KMS-11 (cell line): ENCODE results near the gene DPH7.

Experiments
- H2AFZ ChIP-seq: fragments of 200-600 bp; sonication (generic); 2 replicates; pipeline ENCODE4 v1.6.1; 2016; ENCODE audit warnings: antibody characterized with exemption, mixed run types, low read depth
- H3K27ac ChIP-seq: fragments of 200-600 bp; sonication (generic); 2 replicates; pipeline ENCODE4 v1.6.1; 2016; ENCODE audit warnings: mild to moderate bottlenecking, mixed run types
- H3K27me3 ChIP-seq: fragments of 200-600 bp; sonication (generic); 2 replicates; pipeline ENCODE4 v1.6.1; 2017; ENCODE audit warnings: mild to moderate bottlenecking, low read depth, mixed run types, moderate library complexity; ENCODE audit not compliant: insufficient read depth
- H3K36me3 ChIP-seq: fragments of 200-600 bp; sonication (generic); 2 replicates; pipeline ENCODE4 v1.6.1; 2017; ENCODE audit warnings: mild to moderate bottlenecking, mixed run types; ENCODE audit not compliant: insufficient read depth
- H3K4me1 ChIP-seq: fragments of 200-600 bp; sonication (generic); 2 replicates; pipeline ENCODE4 v1.6.1; 2016; ENCODE audit warnings: mild to moderate bottlenecking, low read depth, mixed run types; ENCODE audit not compliant: poor library complexity, severe bottlenecking
- H3K4me2 ChIP-seq: fragments of 200-600 bp; sonication (generic); 2 replicates; pipeline ENCODE4 v1.7.0; 2016; ENCODE audit warnings: mild to moderate bottlenecking, mixed run types
- H3K4me3 ChIP-seq: fragments of 200-600 bp; sonication (generic); IDR thresholded peaks from 2 replicates; pipeline ENCODE4 v1.6.1; 2017; ENCODE audit warnings: low read depth, low read length, mixed read lengths; ENCODE audit not compliant: insufficient read depth
- H3K79me2 ChIP-seq: fragments of 200-600 bp; sonication (generic); 2 replicates; pipeline ENCODE4 v1.6.1; 2016; ENCODE audit warnings: low read depth, mixed run types; ENCODE audit not compliant: insufficient read depth
- H3K9ac ChIP-seq: fragments of 200-600 bp; sonication (generic); 2 replicates; pipeline ENCODE4 v1.6.1; 2016; ENCODE audit warnings: mild to moderate bottlenecking, mixed run types
- H4K20me1 ChIP-seq: fragments of 200-600 bp; sonication (generic); 2 replicates; pipeline ENCODE4 v1.6.1; 2016; ENCODE audit warnings: mild to moderate bottlenecking, mixed run types; ENCODE audit not compliant: insufficient read depth
- TF ChIP-seq, protein P1 (sequence below): fragments of 200-600 bp; sonication (generic); conservative IDR thresholded peaks from 2 replicates; pipeline ENCODE4 v1.6.1; 2017; ENCODE audit warnings: low read depth, mild to moderate bottlenecking, antibody characterized with exemption, low read length, moderate library complexity, mixed read lengths

DPH7 gene

GRCh38 chr9:137564134-137564533 lies 14.6 kb downstream of the DPH7 start:
- no peak overlapping the region for H2AFZ ChIP-seq
- H3K27me3 ChIP-seq: no peaks in the 10 kb centered on the region
- no peaks in the 10 kb centered on the region for H3K36me3 ChIP-seq
- no peak overlapping the region for H3K4me2 ChIP-seq
- H3K4me1 ChIP-seq: no peaks in the 10 kb centered on the region
- H3K4me3 ChIP-seq: no peak overlapping the region
- no peak overlapping the region for H3K9ac ChIP-seq
- TF ChIP-seq, protein P1, sequence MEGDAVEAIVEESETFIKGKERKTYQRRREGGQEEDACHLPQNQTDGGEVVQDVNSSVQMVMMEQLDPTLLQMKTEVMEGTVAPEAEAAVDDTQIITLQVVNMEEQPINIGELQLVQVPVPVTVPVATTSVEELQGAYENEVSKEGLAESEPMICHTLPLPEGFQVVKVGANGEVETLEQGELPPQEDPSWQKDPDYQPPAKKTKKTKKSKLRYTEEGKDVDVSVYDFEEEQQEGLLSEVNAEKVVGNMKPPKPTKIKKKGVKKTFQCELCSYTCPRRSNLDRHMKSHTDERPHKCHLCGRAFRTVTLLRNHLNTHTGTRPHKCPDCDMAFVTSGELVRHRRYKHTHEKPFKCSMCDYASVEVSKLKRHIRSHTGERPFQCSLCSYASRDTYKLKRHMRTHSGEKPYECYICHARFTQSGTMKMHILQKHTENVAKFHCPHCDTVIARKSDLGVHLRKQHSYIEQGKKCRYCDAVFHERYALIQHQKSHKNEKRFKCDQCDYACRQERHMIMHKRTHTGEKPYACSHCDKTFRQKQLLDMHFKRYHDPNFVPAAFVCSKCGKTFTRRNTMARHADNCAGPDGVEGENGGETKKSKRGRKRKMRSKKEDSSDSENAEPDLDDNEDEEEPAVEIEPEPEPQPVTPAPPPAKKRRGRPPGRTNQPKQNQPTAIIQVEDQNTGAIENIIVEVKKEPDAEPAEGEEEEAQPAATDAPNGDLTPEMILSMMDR: no peak
- H4K20me1 ChIP-seq: no peaks in the 10 kb centered on the region
- H3K27ac ChIP-seq: no peak overlapping the region
- no peaks in the 10 kb centered on the region for H3K79me2 ChIP-seq

GRCh38 chr9:137558127-137558526 lies 20.6 kb downstream of the DPH7 start:
- no peak overlapping the region for H3K9ac ChIP-seq
- no peaks in the 10 kb centered on the region for H3K36me3 ChIP-seq
- no peak overlapping the region for H3K4me2 ChIP-seq
- no peaks in the 10 kb centered on the region for H3K4me1 ChIP-seq
- H3K4me3 ChIP-seq: no peak overlapping the region
- H3K27me3 ChIP-seq: no peaks in the 10 kb centered on the region
- no peaks in the 10 kb centered on the region for H4K20me1 ChIP-seq
- no peak overlapping the region for H2AFZ ChIP-seq
- H3K79me2 ChIP-seq: no peaks in the 10 kb centered on the region
- H3K27ac ChIP-seq: no peak overlapping the region
- TF ChIP-seq, protein P1: no peak

GRCh38 chr9:137556069-137556838 lies 22.5 kb downstream of the DPH7 start:
- no peak overlapping the region for H3K27ac ChIP-seq
- H4K20me1 ChIP-seq: no peaks in the 10 kb centered on the region
- no peaks in the 10 kb centered on the region for H3K79me2 ChIP-seq
- no peaks in the 10 kb centered on the region for H3K36me3 ChIP-seq
- H3K4me1 ChIP-seq: no peaks in the 10 kb centered on the region
- H2AFZ ChIP-seq: no peak overlapping the region
- H3K4me2 ChIP-seq: no peak overlapping the region
- TF ChIP-seq, protein P1: no peak
- H3K9ac ChIP-seq: no peak overlapping the region
- H3K27me3 ChIP-seq: no peaks in the 10 kb centered on the region
- H3K4me3 ChIP-seq: no peak overlapping the region

- H3K27me3 ChIP-seq: no peaks in the 10 kb centered on the region
- no peak overlapping the region for H3K9ac ChIP-seq
- no peak overlapping the region for H3K4me3 ChIP-seq
- H2AFZ ChIP-seq: no peak overlapping the region
- H3K4me1 ChIP-seq: no peaks in the 10 kb centered on the region
- H3K27ac ChIP-seq: no peak overlapping the region
- no peaks in the 10 kb centered on the region for H4K20me1 ChIP-seq
- H3K36me3 ChIP-seq: no peaks in the 10 kb centered on the region
- no peaks in the 10 kb centered on the region for H3K79me2 ChIP-seq
- no peak overlapping the region for H3K4me2 ChIP-seq
- TF ChIP-seq, protein P1: no peak
Observed at GRCh38 chr9:137555179-137555578, 23.5 kb downstream of the DPH7 start.
